HepG2 (cell line): ENCODE data around the gene ESPN. TPM values are rescaled to one million over a fixed set of nuclear protein-coding genes. Genes with fewer than 3 reads are reported as not detected.

Experiments used
- ATAC-seq: fragments of 200-7000 bp; cut with Tn5 transposase; 3 replicates; pipeline ENCODE4 v1.9.1; 2020; ENCODE audit warnings: mild to moderate bottlenecking, moderate library complexity
- BruUV-seq: library from RNA; stranded (reverse); fragments of 400-500 nt; replicated peaks from 2 replicates; lab custom pipeline; 2021; lab: Mats Ljungman, UMichigan
- CTCF ChIA-PET: fragments of 300-600 bp; formaldehyde crosslinking; extraction: SDS; loops from one replicate; lab custom pipeline; 2021; ENCODE audit warnings: low total read pairs, inconsistent platforms, low intra/inter-chr PET ratio; lab: Yijun Ruan, JAX
- POLR2A ChIA-PET: fragments of 350-600 bp; sonication (Branson Sonifier 250); formaldehyde crosslinking; loops from one replicate; lab custom pipeline; 2020; ENCODE audit warnings: antibody characterized with exemption, inconsistent platforms; lab: Yijun Ruan, JAX
- DNase-seq: peaks from one replicate; pipeline ENCODE4 v3.0.0-alpha.2; 2015; ENCODE audit warnings: low spot score
- FAIRE-seq: peaks from 3 replicates; lab custom pipeline; 2011; peaks lifted over from hg19 to GRCh38; lab: Jason Lieb, UNC
- H2AFZ ChIP-seq: one replicate; pipeline ENCODE4 v1.6.1; 2011; ENCODE audit warnings: low read length, inconsistent platforms
- H3K27ac ChIP-seq: fragments of 300-600 bp; 3 replicates; pipeline ENCODE4 v1.8.0; 2011; ENCODE audit warnings: mixed run types, mild to moderate bottlenecking, mixed read lengths, low read length, inconsistent platforms; ENCODE audit not compliant: insufficient read depth; ENCODE audit errors: extremely low read length
- H3K27me3 ChIP-seq, 2 experiments: fragments of 200-600 bp in 1 of 2; 2 replicates in 1 of 2; 3 replicates in 1 of 2; pipeline versions ENCODE4 v1.6.0 to v1.8.0; 2011; ENCODE audit warnings: low read length in 2 of 2, mild to moderate bottlenecking in 2 of 2, moderate library complexity in 2 of 2, inconsistent platforms in 1 of 2; ENCODE audit not compliant: insufficient read depth in 2 of 2, control insufficient read depth in 1 of 2
- H3K36me3 ChIP-seq, 2 experiments: fragments of 200-600 bp in 1 of 2; replicated peaks in 1 of 2; 2 replicates in 1 of 2; 3 replicates in 1 of 2; pipeline versions ENCODE4 v1.5.1 to v1.8.0; 2011; ENCODE audit warnings: low read length in 2 of 2, inconsistent platforms in 1 of 2; ENCODE audit not compliant: insufficient read depth in 2 of 2, control insufficient read depth in 1 of 2
- H3K4me1 ChIP-seq: 2 replicates; pipeline ENCODE4 v1.5.1; 2012; ENCODE audit warnings: low read length, inconsistent platforms; ENCODE audit not compliant: insufficient read depth
- H3K4me2 ChIP-seq: 2 replicates; pipeline ENCODE4 v1.6.0; 2011; ENCODE audit warnings: low read depth, low read length, inconsistent platforms
- H3K4me3 ChIP-seq, 3 experiments: fragments of 200-600 bp in 1 of 3; sonication (generic), shearing (Covaris generic) in 1 of 3; replicated peaks in 1 of 3; 2 replicates each; pipeline ENCODE4 v1.5.1; 2011 to 2016; ENCODE audit warnings: low read length in 3 of 3, inconsistent platforms in 2 of 3, low read depth in 2 of 3, mild to moderate bottlenecking in 2 of 3, control low read depth in 1 of 3, mixed read lengths in 1 of 3; ENCODE audit not compliant: insufficient read depth in 1 of 3
- H3K79me2 ChIP-seq: one replicate; pipeline ENCODE4 v1.6.1; 2011; ENCODE audit warnings: low read length, inconsistent platforms; ENCODE audit not compliant: insufficient read depth
- H3K9ac ChIP-seq: 2 replicates; pipeline ENCODE4 v1.6.0; 2011; ENCODE audit warnings: mild to moderate bottlenecking, low read depth, low read length, inconsistent platforms; ENCODE audit not compliant: insufficient read depth
- H3K9me3 ChIP-seq: 2 replicates; pipeline ENCODE4 v1.5.1; 2012; ENCODE audit warnings: mild to moderate bottlenecking, low read length
- H4K20me1 ChIP-seq: 2 replicates; pipeline ENCODE4 v1.6.0; 2011; ENCODE audit warnings: inconsistent platforms, mild to moderate bottlenecking, low read length, moderate library complexity; ENCODE audit not compliant: insufficient read depth
- AKAP8 ChIP-seq: sonication (generic); formaldehyde crosslinking; IDR thresholded peaks from 2 replicates; pipeline ENCODE4 v1.5.1; 2020; ENCODE audit warnings: mild to moderate bottlenecking, missing genetic modification reagents
- KLF12 ChIP-seq: sonication (generic); formaldehyde crosslinking; IDR thresholded peaks from 2 replicates; pipeline ENCODE4 v1.4.0; 2020; ENCODE audit warnings: missing genetic modification reagents, borderline replicate concordance
- LCORL ChIP-seq, 2 experiments: fragments of 450-650 bp in 1 of 2; sonication (generic) in 1 of 2; formaldehyde crosslinking in 1 of 2; IDR thresholded peaks; 2 replicates each; pipeline versions ENCODE4 v1.5.0 to v1.6.1; 2017 to 2020; ENCODE audit warnings: antibody characterized with exemption in 1 of 2, missing genetic modification reagents in 1 of 2
- MED13 ChIP-seq: sonication (generic); formaldehyde crosslinking; IDR thresholded peaks from 2 replicates; pipeline ENCODE4 v1.5.0; 2020; ENCODE audit warnings: missing genetic modification reagents
- SALL1 ChIP-seq: sonication (generic); formaldehyde crosslinking; IDR thresholded peaks from 2 replicates; pipeline ENCODE4 v1.8.0; 2022; ENCODE audit warnings: mild to moderate bottlenecking, missing genetic modification reagents
- ZNF274 ChIP-seq: sonication (generic); formaldehyde crosslinking; IDR thresholded peaks from 2 replicates; pipeline ENCODE4 v1.5.1; 2020; ENCODE audit warnings: mild to moderate bottlenecking, missing genetic modification reagents
- ZNF558 ChIP-seq: sonication (generic); formaldehyde crosslinking; IDR thresholded peaks from 2 replicates; pipeline ENCODE4 v1.9.0; 2022; ENCODE audit warnings: mild to moderate bottlenecking, missing genetic modification reagents, borderline replicate concordance
- ZNF619 ChIP-seq: sonication (generic); formaldehyde crosslinking; IDR thresholded peaks from 2 replicates; pipeline ENCODE4 v1.4.0; 2020; ENCODE audit warnings: mild to moderate bottlenecking, missing genetic modification reagents
- WGBS: methylation state at CpG from one replicate; pipeline ENCODE4 v1.1.6; 2017; ENCODE audit warnings: low lambda C conversion rate; 5-methylcytosine and 5-hydroxymethylcytosine counted together
- in situ Hi-C: cut with HindIII; loops from 2 replicates; pipeline ENCODE4 v1.10.0; 2017; ENCODE audit warnings: low pct_unique_long_range_greater_than_20kb; ENCODE audit not compliant: extremely low pct_ligation_motif_present
- intact Hi-C: fragments of 100-400 bp; cut with micrococcal nuclease; formaldehyde crosslinking; loops from one replicate; pipeline ENCODE4 v1.10.0; 2022; ENCODE audit not compliant: unreplicated experiment
- polyA plus RNA-seq, 8 experiments: library from polyadenylated mRNA; depleted of rRNA in 3 of 8; stranded (reverse) in 7 of 8; unstranded in 1 of 8; fragments of >200 nt; fragmentation: Illumina TruSeq in 4 of 8; extraction: Trizol in 4 of 8; gene quantifications; 2 replicates each; pipeline versions ENCODE4 v1.2.1 to v1.2.3, GENCODE V29; 2011 to 2016; ENCODE audit warnings: low read depth in 4 of 8, missing spikeins in 1 of 8, mixed read lengths in 1 of 8; ENCODE audit not compliant: insufficient read depth in 1 of 8
- total RNA-seq, 5 experiments: library from RNA; depleted of rRNA; stranded (reverse); fragments of >200 nt; fragmentation: Illumina TruSeq; extraction: Trizol; gene quantifications; 2 replicates each; pipeline ENCODE4 v1.2.3, GENCODE V29; 2016; ENCODE audit warnings: low read depth in 1 of 5
- TF ChIP-seq, protein P1 (sequence below), 2 experiments: sonication (generic) in 1 of 2; formaldehyde crosslinking in 1 of 2; IDR thresholded peaks; 2 replicates each; pipeline versions ENCODE4 v1.4.0 to v1.6.1; 2016 to 2020; ENCODE audit warnings: borderline replicate concordance in 1 of 2, low read depth in 1 of 2, mild to moderate bottlenecking in 1 of 2, missing genetic modification reagents in 1 of 2
- TF ChIP-seq, protein P2 (sequence below): sonication (generic); formaldehyde crosslinking; IDR thresholded peaks from 2 replicates; pipeline ENCODE4 v1.4.0; 2020; ENCODE audit warnings: missing genetic modification reagents
- TF ChIP-seq, protein P3 (sequence below): sonication (generic); formaldehyde crosslinking; IDR thresholded peaks from 2 replicates; pipeline ENCODE4 v1.9.0; 2022; ENCODE audit warnings: low read depth, missing genetic modification reagents
- TF ChIP-seq, protein P4 (sequence below): sonication (generic); formaldehyde crosslinking; IDR thresholded peaks from 2 replicates; pipeline ENCODE4 v1.4.0; 2020; ENCODE audit warnings: mild to moderate bottlenecking, missing genetic modification reagents

Gene ESPN
- total and polyA plus RNA-seq, 2 of the 13 experiments (the other 11 are each of a cell fraction or from before 2014, with no cell fraction given), result 48.6 to 54.2 TPM

DNA sequence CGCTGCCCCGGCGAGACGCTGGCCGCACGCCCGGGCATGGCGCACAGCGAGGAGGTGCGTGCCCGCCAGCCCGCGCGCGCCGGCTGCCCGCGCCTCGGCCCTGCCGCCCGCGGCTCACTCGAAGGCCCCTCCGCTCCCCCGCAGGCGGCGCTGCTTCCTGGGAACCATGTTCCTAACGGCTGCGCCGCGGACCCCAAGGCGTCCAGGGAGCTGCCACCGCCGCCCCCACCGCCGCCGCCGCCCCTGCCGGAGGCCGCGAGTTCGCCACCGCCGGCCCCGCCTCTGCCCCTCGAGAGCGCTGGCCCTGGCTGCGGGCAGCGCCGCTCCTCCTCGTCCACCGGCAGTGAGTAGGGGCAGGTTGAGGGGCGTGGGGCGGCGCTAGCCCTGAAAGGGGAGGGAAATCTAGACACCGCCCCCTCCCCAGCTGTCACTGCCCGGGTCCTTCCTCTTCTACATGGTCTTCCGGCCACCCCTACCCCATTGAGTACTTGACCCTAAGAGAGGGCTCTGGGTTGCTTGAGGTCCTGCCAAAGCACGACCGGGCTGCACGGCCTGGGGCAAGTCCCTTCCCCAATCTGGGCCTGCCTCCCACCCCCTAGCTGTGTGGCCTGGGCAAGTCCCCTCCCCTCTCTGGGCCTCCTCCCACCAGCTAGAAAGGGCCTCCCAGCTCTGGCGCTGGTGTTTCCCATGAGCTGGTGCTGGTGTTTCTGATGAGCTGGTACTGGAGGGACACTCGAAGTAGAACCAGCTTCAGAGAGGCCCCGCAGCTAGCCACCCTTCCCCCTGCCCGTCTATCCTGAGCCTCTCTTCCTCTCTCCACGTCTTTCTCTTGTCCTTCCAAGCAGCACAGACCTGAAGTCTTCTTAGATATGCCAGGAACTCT, 24.4 kb downstream of the ESPN start:
- CTCF ChIA-PET, result no interaction called here
- in situ Hi-C loops (no loop called here), intact Hi-C loops (loop anchor here (10.0 kb wide), 1 partner anchor 654 kb away; no protein-coding TSS in a partner anchor)
- no peak overlapping the region for H2AFZ ChIP-seq
- peak overlapping the region; percentile 91 for H3K27ac ChIP-seq
- WGBS, result 4% methylated on average over 8 of the region's 66 CpGs
- peak; percentile 60 for FAIRE-seq
- peaks cover 53% of the 10 kb centered on the region for H3K4me1 ChIP-seq
- H3K4me2 ChIP-seq, result peak overlapping the region; percentile 99
- POLR2A ChIA-PET, result interaction anchor here (1.0 to 2.5 kb wide), 11 partner anchors 9 to 336 kb away, joined by 3 to 8 read pairs (median 4); partner anchors contain the start of gene KLHL21
- H3K36me3 ChIP-seq, result peaks cover 3 to 5% of the 10 kb centered on the region in 2 experiments; a peak in 3 of 5 replicates
- peak overlapping the region; percentile 63 to 78 (median 77) for H3K4me3 ChIP-seq
- peaks cover 27% of the 10 kb centered on the region for H3K79me2 ChIP-seq
- peak overlapping the region; percentile 85 for H3K9ac ChIP-seq
- BruUV-seq, result no TSS peak
- 0 out of 2 replicates have a peak, but pooled peaks cover 8% of the 10 kb centered on the region for H4K20me1 ChIP-seq
- no peaks in the 10 kb centered on the region for H3K9me3 ChIP-seq
- H3K27me3 ChIP-seq, result no peaks in the 10 kb centered on the region; a peak in 1 of 5 replicates
- peak; percentile 50 for DNase-seq
- peak; percentile 2 for ATAC-seq
- TF ChIP-seq LCORL (IDR thresholded peaks at IDR 0.05) (no peak), LCORL (CRISPR knock-in tag; IDR thresholded peaks at IDR 0.05) (0 out of 2 replicates have a peak, but pooled peaks have one; percentile 27), AKAP8 (CRISPR knock-in tag) (peak; percentile 21; the same call in 1 of the 2 replicates), ZNF274 (CRISPR knock-in tag) (no peak), SALL1 (CRISPR knock-in tag) (peak; percentile 29; the same call in 1 of the 2 replicates), MED13 (CRISPR knock-in tag) (0 out of 2 replicates have a peak, but pooled peaks have one; percentile 27), ZNF619 (CRISPR knock-in tag) (0 out of 2 replicates have a peak, but pooled peaks have one; percentile 4), ZNF558 (CRISPR knock-in tag) (peak; percentile 71; the same call in 1 of the 2 replicates), KLF12 (peak; percentile 50; the same call in 1 of the 2 replicates)
- TF ChIP-seq, protein P1, sequence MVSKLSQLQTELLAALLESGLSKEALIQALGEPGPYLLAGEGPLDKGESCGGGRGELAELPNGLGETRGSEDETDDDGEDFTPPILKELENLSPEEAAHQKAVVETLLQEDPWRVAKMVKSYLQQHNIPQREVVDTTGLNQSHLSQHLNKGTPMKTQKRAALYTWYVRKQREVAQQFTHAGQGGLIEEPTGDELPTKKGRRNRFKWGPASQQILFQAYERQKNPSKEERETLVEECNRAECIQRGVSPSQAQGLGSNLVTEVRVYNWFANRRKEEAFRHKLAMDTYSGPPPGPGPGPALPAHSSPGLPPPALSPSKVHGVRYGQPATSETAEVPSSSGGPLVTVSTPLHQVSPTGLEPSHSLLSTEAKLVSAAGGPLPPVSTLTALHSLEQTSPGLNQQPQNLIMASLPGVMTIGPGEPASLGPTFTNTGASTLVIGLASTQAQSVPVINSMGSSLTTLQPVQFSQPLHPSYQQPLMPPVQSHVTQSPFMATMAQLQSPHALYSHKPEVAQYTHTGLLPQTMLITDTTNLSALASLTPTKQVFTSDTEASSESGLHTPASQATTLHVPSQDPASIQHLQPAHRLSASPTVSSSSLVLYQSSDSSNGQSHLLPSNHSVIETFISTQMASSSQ (IDR thresholded peaks at IDR 0.05; ENCODE audit: low read depth), result no peak
- TF ChIP-seq, protein P1 (CRISPR knock-in tag; IDR thresholded peaks at IDR 0.05; ENCODE audit: borderline replicate concordance), result peak; percentile 10; the same call in 1 of the 2 replicates
- TF ChIP-seq, protein P2, sequence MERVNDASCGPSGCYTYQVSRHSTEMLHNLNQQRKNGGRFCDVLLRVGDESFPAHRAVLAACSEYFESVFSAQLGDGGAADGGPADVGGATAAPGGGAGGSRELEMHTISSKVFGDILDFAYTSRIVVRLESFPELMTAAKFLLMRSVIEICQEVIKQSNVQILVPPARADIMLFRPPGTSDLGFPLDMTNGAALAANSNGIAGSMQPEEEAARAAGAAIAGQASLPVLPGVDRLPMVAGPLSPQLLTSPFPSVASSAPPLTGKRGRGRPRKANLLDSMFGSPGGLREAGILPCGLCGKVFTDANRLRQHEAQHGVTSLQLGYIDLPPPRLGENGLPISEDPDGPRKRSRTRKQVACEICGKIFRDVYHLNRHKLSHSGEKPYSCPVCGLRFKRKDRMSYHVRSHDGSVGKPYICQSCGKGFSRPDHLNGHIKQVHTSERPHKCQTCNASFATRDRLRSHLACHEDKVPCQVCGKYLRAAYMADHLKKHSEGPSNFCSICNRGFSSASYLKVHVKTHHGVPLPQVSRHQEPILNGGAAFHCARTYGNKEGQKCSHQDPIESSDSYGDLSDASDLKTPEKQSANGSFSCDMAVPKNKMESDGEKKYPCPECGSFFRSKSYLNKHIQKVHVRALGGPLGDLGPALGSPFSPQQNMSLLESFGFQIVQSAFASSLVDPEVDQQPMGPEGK, result peak; percentile 39; the same call in 1 of the 2 replicates
- TF ChIP-seq, protein P3, sequence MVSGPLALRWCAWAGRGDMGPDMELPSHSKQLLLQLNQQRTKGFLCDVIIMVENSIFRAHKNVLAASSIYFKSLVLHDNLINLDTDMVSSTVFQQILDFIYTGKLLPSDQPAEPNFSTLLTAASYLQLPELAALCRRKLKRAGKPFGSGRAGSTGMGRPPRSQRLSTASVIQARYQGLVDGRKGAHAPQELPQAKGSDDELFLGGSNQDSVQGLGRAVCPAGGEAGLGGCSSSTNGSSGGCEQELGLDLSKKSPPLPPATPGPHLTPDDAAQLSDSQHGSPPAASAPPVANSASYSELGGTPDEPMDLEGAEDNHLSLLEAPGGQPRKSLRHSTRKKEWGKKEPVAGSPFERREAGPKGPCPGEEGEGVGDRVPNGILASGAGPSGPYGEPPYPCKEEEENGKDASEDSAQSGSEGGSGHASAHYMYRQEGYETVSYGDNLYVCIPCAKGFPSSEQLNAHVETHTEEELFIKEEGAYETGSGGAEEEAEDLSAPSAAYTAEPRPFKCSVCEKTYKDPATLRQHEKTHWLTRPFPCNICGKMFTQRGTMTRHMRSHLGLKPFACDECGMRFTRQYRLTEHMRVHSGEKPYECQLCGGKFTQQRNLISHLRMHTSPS (CRISPR knock-in tag), result peak; percentile 28; the same call in 1 of the 2 replicates
- TF ChIP-seq, protein P4, sequence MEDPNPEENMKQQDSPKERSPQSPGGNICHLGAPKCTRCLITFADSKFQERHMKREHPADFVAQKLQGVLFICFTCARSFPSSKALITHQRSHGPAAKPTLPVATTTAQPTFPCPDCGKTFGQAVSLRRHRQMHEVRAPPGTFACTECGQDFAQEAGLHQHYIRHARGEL, result no peak
